ENCODE measurements around the gene ZNF488.

- TF ChIP-seq POLR2A (IDR thresholded peaks at IDR 0.05): no peak
- TF ChIP-seq CTCF (IDR thresholded peaks at IDR 0.05): no peak
Observed at GRCh38 chr10:47349941-47350371, 34.1 kb downstream of the ZNF488 start.

All from tibial nerve (tissue), 3 donors.